Skeletal muscle tissue (tissue), 4 donors: Measurements from ENCODE around the gene RENBP. TPM values are rescaled to one million over a fixed set of nuclear protein-coding genes. Genes with fewer than 3 reads are reported as not detected.

Source experiments
- H3K27ac ChIP-seq: one replicate; pipeline ENCODE4 v1.7.0; 2013; ENCODE audit warnings: mild to moderate bottlenecking, low read depth, low read length, inconsistent platforms
- H3K27me3 ChIP-seq, 3 donors: one replicate each; pipeline ENCODE4 v1.7.0; 2013; ENCODE audit warnings: low read length in 3 of 3; ENCODE audit not compliant: control insufficient read depth in 3 of 3, insufficient read depth in 3 of 3
- H3K36me3 ChIP-seq, 3 donors: one replicate each; pipeline ENCODE4 v1.7.0; 2013; ENCODE audit warnings: low read length in 3 of 3; ENCODE audit not compliant: control insufficient read depth in 3 of 3, insufficient read depth in 3 of 3
- H3K4me1 ChIP-seq, 3 donors: one replicate each; pipeline ENCODE4 v1.7.0; 2013; ENCODE audit warnings: low read length in 3 of 3, mild to moderate bottlenecking in 3 of 3; ENCODE audit not compliant: control insufficient read depth in 3 of 3, insufficient read depth in 3 of 3
- H3K4me3 ChIP-seq, 3 donors: one replicate each; pipeline ENCODE4 v1.7.0; 2013; ENCODE audit warnings: low read length in 3 of 3
- H3K9ac ChIP-seq, 3 donors: one replicate each; pipeline ENCODE4 v1.7.0; 2013; ENCODE audit warnings: low read length in 3 of 3, mild to moderate bottlenecking in 3 of 3, moderate library complexity in 2 of 3, low read depth in 1 of 3
- H3K9me3 ChIP-seq, 3 donors: one replicate each; pipeline ENCODE4 v1.7.0; 2013; ENCODE audit warnings: low read length in 3 of 3; ENCODE audit not compliant: control insufficient read depth in 3 of 3
- total RNA-seq: library from RNA; depleted of rRNA; stranded (reverse); fragments of >200 nt; gene quantifications from one replicate; pipeline ENCODE4 v1.2.3, GENCODE V29; 2014
- donor health status: Osteomylitis.

Gene RENBP
- total RNA-seq, 1 donor from 2014 or later = 5.7 TPM

GRCh38 chrX:153948002-153948466, 3.6 kb upstream of the RENBP start:
- peaks cover 0 to 13% (median 8%) of the 10 kb centered on the region in 3 donors for H3K4me1 ChIP-seq
- peak overlapping the region; percentile 19 for H3K27ac ChIP-seq
- H3K36me3 ChIP-seq = peaks cover 27 to 37% (median 33%) of the 10 kb centered on the region in 3 donors
- no peaks in the 10 kb centered on the region for H3K27me3 ChIP-seq
- H3K9me3 ChIP-seq = no peaks in the 10 kb centered on the region
- H3K4me3 ChIP-seq = no peak overlapping the region
- no peak overlapping the region for H3K9ac ChIP-seq

DNA sequence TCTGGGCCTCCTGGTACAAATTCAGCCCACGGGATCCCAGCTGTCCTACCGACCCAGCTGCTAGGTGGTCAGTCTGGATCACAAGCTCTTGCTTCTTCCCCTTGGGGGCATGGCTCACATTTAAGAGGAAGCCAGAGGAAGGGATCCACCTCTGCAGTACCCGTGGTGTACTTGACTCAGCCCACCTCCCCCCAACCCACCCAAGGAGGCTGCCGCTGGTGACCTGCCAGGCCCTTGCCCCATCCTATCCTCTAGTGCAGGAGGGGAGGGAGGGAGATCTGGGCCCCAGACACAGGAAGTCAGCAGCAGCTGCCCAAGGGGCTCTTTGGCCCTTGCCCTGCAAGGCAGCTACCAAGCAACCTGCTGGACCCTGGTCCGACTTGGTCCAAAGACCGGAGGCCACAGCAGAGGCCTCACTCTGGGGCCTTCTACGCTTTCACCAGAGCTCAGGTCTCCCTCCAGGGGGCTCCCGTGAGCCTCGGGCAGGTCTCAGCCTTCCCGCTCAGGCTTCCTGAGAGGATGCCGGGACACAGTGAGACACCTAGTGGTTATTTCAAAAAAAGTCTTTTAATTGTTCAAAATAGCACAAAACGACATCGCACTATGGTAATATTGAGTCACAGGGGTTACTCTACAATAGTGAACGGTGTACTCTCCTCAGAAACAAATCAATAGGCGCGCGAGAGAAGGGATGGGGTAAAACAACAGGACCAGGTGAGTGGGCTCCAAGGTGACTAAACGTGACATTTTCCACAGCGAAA, 2.7 kb upstream of the RENBP start:
- Histone ChIP-seq H3K4me1 (peaks cover 0 to 12% (median 8%) of the 10 kb centered on the region in 3 donors), H3K27ac (peak overlapping the region; percentile 19), H3K36me3 (peaks cover 18 to 32% (median 29%) of the 10 kb centered on the region in 3 donors), H3K4me3 (no peak overlapping the region), H3K9me3 (no peaks in the 10 kb centered on the region), H3K27me3 (no peaks in the 10 kb centered on the region), H3K9ac (peak overlapping the region in 1 of 3 donors; percentile 25)

GRCh38 chrX:153945956-153946943, 1.8 kb upstream of the RENBP start:
- Histone ChIP-seq H3K9me3 (no peaks in the 10 kb centered on the region), H3K27ac (no peak overlapping the region), H3K4me3 (no peak overlapping the region), H3K4me1 (peaks cover 0 to 12% (median 8%) of the 10 kb centered on the region in 3 donors), H3K9ac (no peak overlapping the region), H3K27me3 (no peaks in the 10 kb centered on the region), H3K36me3 (peaks cover 12 to 23% (median 19%) of the 10 kb centered on the region in 3 donors)

DNA sequence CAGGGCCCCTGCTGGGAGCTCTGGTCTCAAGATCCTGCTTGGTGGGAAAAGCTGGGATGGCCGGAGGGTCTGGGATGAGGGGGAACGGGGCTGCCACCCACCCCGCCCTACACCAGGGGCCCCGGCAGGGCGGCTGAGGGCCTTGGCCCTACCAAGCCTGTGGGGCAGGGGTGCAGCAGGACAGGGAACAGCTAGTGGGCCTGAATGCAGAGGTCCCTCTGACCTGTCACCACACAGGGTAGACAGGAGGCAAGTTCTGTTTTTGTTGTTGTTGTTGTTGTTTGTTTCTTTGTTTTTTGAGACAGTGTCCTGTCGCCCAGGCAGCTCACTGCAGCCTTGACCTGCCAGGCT, 332 bp upstream of the RENBP start:
- Histone ChIP-seq H3K27me3 (no peaks in the 10 kb centered on the region), H3K27ac (no peak overlapping the region), H3K36me3 (peaks cover 3 to 9% (median 4%) of the 10 kb centered on the region in 3 donors), H3K4me1 (peaks cover 0 to 12% (median 8%) of the 10 kb centered on the region in 3 donors), H3K9ac (no peak overlapping the region), H3K4me3 (peak overlapping the region in 1 of 3 donors; percentile 35), H3K9me3 (no peaks in the 10 kb centered on the region)

DNA sequence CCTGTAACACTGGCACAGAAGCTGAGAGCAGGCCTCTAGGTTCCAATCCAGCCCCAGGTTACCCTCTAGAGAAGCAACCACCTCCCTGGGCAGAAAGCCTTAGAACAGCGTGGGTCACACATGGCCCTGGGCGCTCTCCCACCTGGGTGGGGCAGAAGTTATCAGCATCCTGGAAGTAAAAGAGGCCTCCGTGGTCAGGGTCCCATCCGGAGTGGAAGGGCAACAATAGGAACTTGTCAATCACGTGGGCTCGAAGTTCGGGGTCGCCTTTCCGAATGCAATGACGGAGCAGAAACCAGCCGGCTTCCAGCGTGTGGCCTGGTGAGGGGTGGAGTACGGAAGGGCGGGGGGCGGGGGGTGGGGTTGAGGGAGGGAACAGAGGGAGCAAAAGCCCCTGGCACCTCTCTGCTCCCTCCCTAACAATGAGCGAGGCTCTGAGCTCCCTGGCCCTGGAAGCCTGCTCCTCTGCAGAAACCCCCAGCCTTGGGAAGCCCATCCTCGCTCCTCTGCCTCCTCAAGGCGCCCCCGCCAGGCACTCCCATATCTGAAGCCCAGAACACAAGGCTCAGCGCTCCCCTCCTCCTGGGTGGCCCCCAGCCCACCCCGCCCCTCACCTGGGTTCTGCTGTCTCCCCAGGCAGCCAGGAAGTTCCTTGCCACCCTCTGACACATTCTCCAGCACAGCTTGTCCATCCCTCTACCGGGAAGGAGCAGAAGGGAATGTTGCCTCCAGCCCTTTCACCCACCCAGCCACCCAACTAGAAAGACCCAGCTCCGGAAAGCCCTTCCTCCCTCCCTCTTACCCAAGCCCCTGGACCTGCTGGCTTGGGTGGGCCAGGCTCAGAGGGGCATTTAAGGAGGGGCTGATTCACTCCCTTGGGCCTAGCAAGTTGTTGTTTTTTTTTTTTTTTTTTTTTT, 2.8 kb downstream of the RENBP start:
- Histone ChIP-seq H3K9ac (no peak overlapping the region), H3K4me1 (peaks cover 0 to 5% (median 0%) of the 10 kb centered on the region in 3 donors), H3K36me3 (no peaks in the 10 kb centered on the region), H3K4me3 (no peak overlapping the region), H3K27me3 (no peaks in the 10 kb centered on the region), H3K9me3 (no peaks in the 10 kb centered on the region), H3K27ac (no peak overlapping the region)

- Histone ChIP-seq H3K9ac (no peak overlapping the region), H3K4me3 (no peak overlapping the region), H3K4me1 (peaks cover 0 to 9% (median 5%) of the 10 kb centered on the region in 3 donors), H3K36me3 (no peaks in the 10 kb centered on the region), H3K27ac (no peak overlapping the region), H3K9me3 (no peaks in the 10 kb centered on the region), H3K27me3 (no peaks in the 10 kb centered on the region)
These were observed 4.9 kb downstream of the RENBP start for GRCh38 chrX:153939573-153939972.

GRCh38 chrX:153938226-153938786, 6.1 kb downstream of the RENBP start:
- no peak overlapping the region for H3K27ac ChIP-seq
- no peaks in the 10 kb centered on the region for H3K27me3 ChIP-seq
- no peak overlapping the region for H3K9ac ChIP-seq
- no peaks in the 10 kb centered on the region for H3K9me3 ChIP-seq
- no peaks in the 10 kb centered on the region for H3K36me3 ChIP-seq
- H3K4me3 ChIP-seq = no peak overlapping the region
- H3K4me1 ChIP-seq = peaks cover 9 to 14% (median 10%) of the 10 kb centered on the region in 3 donors

DNA sequence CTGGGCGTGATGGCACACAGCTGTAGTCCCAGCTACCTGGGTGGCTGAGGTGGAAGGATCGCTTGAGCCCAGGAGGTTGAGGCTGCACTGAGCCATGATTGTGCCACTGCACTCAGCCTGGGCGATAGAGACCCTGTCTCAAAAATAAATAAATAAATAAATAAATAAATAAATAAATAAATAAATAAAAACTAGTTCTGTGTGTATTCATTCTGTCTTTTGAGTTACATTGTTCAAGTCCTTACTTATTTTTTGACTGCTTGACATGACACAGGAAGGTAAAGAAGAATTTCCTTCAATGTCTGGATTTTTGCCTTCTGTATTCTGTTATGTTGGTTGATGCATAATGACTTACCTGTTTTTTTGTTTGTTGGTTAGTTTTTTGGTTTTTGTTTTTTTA, 7.4 kb downstream of the RENBP start:
- no peaks in the 10 kb centered on the region for H3K9me3 ChIP-seq
- H3K4me1 ChIP-seq = peaks cover 9 to 14% (median 10%) of the 10 kb centered on the region in 3 donors
- H3K36me3 ChIP-seq = peaks cover 0 to 6% (median 0%) of the 10 kb centered on the region in 3 donors
- H3K9ac ChIP-seq = no peak overlapping the region
- H3K27ac ChIP-seq = no peak overlapping the region
- no peak overlapping the region for H3K4me3 ChIP-seq
- no peaks in the 10 kb centered on the region for H3K27me3 ChIP-seq

DNA sequence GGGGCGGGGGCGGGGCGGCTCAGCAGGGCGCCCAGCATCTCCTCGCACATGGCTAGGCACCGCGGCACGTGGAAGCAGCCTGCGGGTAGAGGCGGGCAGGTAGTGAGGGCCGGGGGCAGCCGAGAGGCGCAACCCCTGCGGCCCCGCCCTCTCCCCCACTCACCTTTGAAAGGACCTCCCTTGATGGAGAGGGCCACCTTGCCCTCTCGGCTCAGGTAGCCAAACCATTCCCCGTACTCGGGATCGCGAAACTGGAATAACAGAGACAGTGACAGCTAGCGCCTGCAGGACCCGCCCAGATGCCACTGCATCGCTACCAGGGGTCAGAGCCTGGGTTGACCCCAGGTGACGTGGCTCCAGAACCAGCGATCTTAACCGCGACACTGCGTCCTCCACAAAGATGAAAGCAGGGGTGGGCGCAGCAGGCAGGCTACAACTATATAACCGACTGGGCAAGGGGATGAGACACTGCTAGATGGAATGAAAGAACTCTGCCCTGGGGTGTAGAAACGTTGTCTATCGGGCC, 9.1 kb downstream of the RENBP start:
- Histone ChIP-seq H3K9me3 (no peaks in the 10 kb centered on the region), H3K27ac (no peak overlapping the region), H3K4me3 (peak overlapping the region; percentile 51 to 65 (median 60)), H3K4me1 (peaks cover 9 to 17% (median 14%) of the 10 kb centered on the region in 3 donors), H3K9ac (peak overlapping the region in 1 of 3 donors; percentile 50), H3K36me3 (peaks cover 8 to 22% (median 14%) of the 10 kb centered on the region in 3 donors), H3K27me3 (no peaks in the 10 kb centered on the region)
